ENCODE data around the gene FANCI. TPM values are rescaled to one million over a fixed set of nuclear protein-coding genes. Genes with fewer than 3 reads are reported as not detected.

The FANCI gene
- polyA plus RNA-seq, 1 experiment, result 11.5 TPM

- H3K4me3 ChIP-seq (ENCODE audit: low read depth, low read length), result no peak overlapping the region
- ChIA-PET CTCF (interaction anchor here (1.0 to 1.5 kb wide), 4 partner anchors 11 to 120 kb away, joined by 3 to 4 read pairs (median 3); no protein-coding TSS in a partner anchor), POLR2A (no interaction called here)
- H3K36me3 ChIP-seq (ENCODE audit: control insufficient read depth, insufficient read depth, low read length), result peaks cover 76% of the 10 kb centered on the region
- DNase-seq (ENCODE audit: low read depth), result no peak
- H3K27me3 ChIP-seq (ENCODE audit: control insufficient read depth, insufficient read depth, low read length), result no peaks in the 10 kb centered on the region
- TF ChIP-seq, protein P1, sequence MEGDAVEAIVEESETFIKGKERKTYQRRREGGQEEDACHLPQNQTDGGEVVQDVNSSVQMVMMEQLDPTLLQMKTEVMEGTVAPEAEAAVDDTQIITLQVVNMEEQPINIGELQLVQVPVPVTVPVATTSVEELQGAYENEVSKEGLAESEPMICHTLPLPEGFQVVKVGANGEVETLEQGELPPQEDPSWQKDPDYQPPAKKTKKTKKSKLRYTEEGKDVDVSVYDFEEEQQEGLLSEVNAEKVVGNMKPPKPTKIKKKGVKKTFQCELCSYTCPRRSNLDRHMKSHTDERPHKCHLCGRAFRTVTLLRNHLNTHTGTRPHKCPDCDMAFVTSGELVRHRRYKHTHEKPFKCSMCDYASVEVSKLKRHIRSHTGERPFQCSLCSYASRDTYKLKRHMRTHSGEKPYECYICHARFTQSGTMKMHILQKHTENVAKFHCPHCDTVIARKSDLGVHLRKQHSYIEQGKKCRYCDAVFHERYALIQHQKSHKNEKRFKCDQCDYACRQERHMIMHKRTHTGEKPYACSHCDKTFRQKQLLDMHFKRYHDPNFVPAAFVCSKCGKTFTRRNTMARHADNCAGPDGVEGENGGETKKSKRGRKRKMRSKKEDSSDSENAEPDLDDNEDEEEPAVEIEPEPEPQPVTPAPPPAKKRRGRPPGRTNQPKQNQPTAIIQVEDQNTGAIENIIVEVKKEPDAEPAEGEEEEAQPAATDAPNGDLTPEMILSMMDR (IDR thresholded peaks at IDR 0.05; ENCODE audit: insufficient read depth, low read depth, low read length), result no peak
These were observed 82.5 kb downstream of the FANCI start for GRCh38 chr15:89326316-89326715.

- Histone ChIP-seq H3K36me3 (ENCODE audit: control insufficient read depth, insufficient read depth, low read length) (peaks cover 74% of the 10 kb centered on the region), H3K27me3 (ENCODE audit: control insufficient read depth, insufficient read depth, low read length) (no peaks in the 10 kb centered on the region), H3K4me3 (ENCODE audit: low read depth, low read length) (no peak overlapping the region)
- POLR2A ChIA-PET, result no interaction called here
- TF ChIP-seq, protein P1 (IDR thresholded peaks at IDR 0.05; ENCODE audit: insufficient read depth, low read depth, low read length), result no peak
- DNase-seq (ENCODE audit: low read depth), result no peak
- CTCF ChIA-PET, result interaction anchor here (1.0 to 1.4 kb wide), 3 partner anchors 17 to 177 kb away, joined by 3 to 4 read pairs (median 3); no protein-coding TSS in a partner anchor
These were observed 83.3 kb downstream of the FANCI start for GRCh38 chr15:89327113-89327512.

GRCh38 chr15:89328398-89329254 is 84.8 kb downstream of the FANCI start:
- no peak overlapping the region for H3K4me3 ChIP-seq (ENCODE audit: low read depth, low read length)
- CTCF ChIA-PET, result interaction anchor here (0.9 to 1.7 kb wide), 2 partner anchors 8 to 122 kb away, joined by 3 to 6 read pairs; no protein-coding TSS in a partner anchor
- POLR2A ChIA-PET, result no interaction called here
- DNase-seq (ENCODE audit: low read depth), result no peak
- H3K27me3 ChIP-seq (ENCODE audit: control insufficient read depth, insufficient read depth, low read length), result no peaks in the 10 kb centered on the region
- TF ChIP-seq, protein P1 (IDR thresholded peaks at IDR 0.05; ENCODE audit: insufficient read depth, low read depth, low read length), result no peak
- H3K36me3 ChIP-seq (ENCODE audit: control insufficient read depth, insufficient read depth, low read length), result peaks cover 64% of the 10 kb centered on the region

DNA sequence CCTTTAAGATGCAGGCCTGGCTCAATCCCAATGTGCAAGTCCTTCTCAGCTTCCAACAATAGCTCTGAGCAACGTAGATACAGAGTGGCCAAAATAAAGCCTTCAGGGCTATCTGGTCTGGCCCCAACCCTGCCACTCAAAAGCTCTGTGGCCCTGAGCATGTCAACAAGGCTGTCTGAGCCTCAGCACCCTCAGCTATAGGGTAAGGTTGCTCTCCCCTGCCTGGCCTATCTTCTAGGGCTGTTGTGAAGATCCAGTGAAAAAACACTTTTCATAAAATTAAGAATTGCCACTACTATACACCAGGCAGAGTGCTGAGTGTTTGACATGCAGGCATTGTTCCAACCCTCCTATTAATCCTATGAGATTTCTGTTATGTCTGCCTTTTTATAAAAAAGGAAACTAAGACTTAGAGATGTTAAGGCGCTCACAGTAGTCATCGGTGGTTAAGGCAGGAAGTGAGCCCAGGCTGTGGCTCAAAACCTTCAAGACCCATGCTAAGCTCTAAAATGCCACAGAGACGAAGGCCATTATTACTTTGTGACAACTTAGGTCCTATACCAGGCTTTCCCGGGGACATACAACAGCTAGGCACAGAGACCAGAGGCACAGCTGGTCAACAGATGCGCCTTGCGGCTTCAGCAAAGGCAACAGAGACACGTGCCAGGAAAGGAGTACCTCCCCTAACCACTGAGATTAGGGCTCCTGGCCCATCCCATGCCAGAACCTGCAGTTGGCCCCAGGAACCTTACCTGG is 85.7 kb downstream of the FANCI start:
- peaks cover 58% of the 10 kb centered on the region for H3K36me3 ChIP-seq (ENCODE audit: control insufficient read depth, insufficient read depth, low read length)

More for the DNA sequence above, 85.7 kb downstream of the FANCI start:
- no peak for DNase-seq (ENCODE audit: low read depth)
- ChIA-PET CTCF (interaction anchor here (1.6 to 3.0 kb wide), 3 partner anchors 9 to 123 kb away, joined by 4 to 10 read pairs (median 6); no protein-coding TSS in a partner anchor), POLR2A (no interaction called here)
- Histone ChIP-seq H3K4me3 (ENCODE audit: low read depth, low read length) (no peak overlapping the region), H3K27me3 (ENCODE audit: control insufficient read depth, insufficient read depth, low read length) (no peaks in the 10 kb centered on the region)
- TF ChIP-seq, protein P1 (IDR thresholded peaks at IDR 0.05; ENCODE audit: insufficient read depth, low read depth, low read length), result no peak

All from BJ (cell line).